CD4-positive, alpha-beta T cell treated with Interleukin-17A for 4 hours (primary cell): ENCODE data around the gene HLA-DRA.

Experiments
- DNase-seq: peaks from one replicate; pipeline ENCODE4 v3.0.0-alpha.2; 2020; ENCODE audit warnings: mixed read lengths

Gene HLA-DRA

GRCh38 chr6:32439602-32440214 is at the start of gene HLA-DRA:
HLA-DRA (plus strand) TSS chr6:32439887; CDS start chr6:32439951, 64 bp downstream.
- DNase-seq: peak; percentile 15

- no peak for DNase-seq
Observed at GRCh38 chr6:32391505-32391904, 48.2 kb upstream of the HLA-DRA start.

- no peak for DNase-seq
Observed at GRCh38 chr6:32393665-32394420, 45.8 kb upstream of the HLA-DRA start.

GRCh38 chr6:32396028-32396427 is 43.7 kb upstream of the HLA-DRA start:
- DNase-seq: no peak

- DNase-seq: no peak
Observed at GRCh38 chr6:32397252-32397920, 42.3 kb upstream of the HLA-DRA start.

GRCh38 chr6:32401284-32401963 is 38.3 kb upstream of the HLA-DRA start:
- DNase-seq: no peak

GRCh38 chr6:32402812-32403211 is 36.9 kb upstream of the HLA-DRA start:
- no peak for DNase-seq

- DNase-seq: no peak
Observed at GRCh38 chr6:32405656-32406055, 34.0 kb upstream of the HLA-DRA start.

GRCh38 chr6:32406197-32406596 is 33.5 kb upstream of the HLA-DRA start:
- DNase-seq: no peak

- no peak for DNase-seq
Observed at GRCh38 chr6:32406857-32407256, 32.8 kb upstream of the HLA-DRA start, which contains the start of gene BTNL2. BTNL2 (minus strand) TSS chr6:32407181; CDS start chr6:32407123, 58 bp downstream.

GRCh38 chr6:32410906-32411305 is 28.8 kb upstream of the HLA-DRA start:
- DNase-seq: no peak

GRCh38 chr6:32411566-32412327 is 27.9 kb upstream of the HLA-DRA start:
- DNase-seq: no peak

- peak; percentile 90 for DNase-seq
Observed at GRCh38 chr6:32413427-32414047, 26.1 kb upstream of the HLA-DRA start.

GRCh38 chr6:32415521-32416019 is 24.1 kb upstream of the HLA-DRA start:
- peak; percentile 81 for DNase-seq

- no peak for DNase-seq
Observed at GRCh38 chr6:32416036-32416435, 23.7 kb upstream of the HLA-DRA start.

GRCh38 chr6:32424589-32425300 is 14.9 kb upstream of the HLA-DRA start:
- DNase-seq: no peak

- no peak for DNase-seq
Observed at GRCh38 chr6:32426338-32426737, 13.3 kb upstream of the HLA-DRA start.

GRCh38 chr6:32427218-32427617 is 12.5 kb upstream of the HLA-DRA start:
- DNase-seq: no peak

- no peak for DNase-seq
Observed at GRCh38 chr6:32427934-32428474, 11.7 kb upstream of the HLA-DRA start.

GRCh38 chr6:32430179-32430578 is 9.5 kb upstream of the HLA-DRA start:
- no peak for DNase-seq

GRCh38 chr6:32431142-32431541 is 8.5 kb upstream of the HLA-DRA start:
- no peak for DNase-seq
